H1 (cell line): ENCODE data around the gene CHD2. TPM values are rescaled to one million over a fixed set of nuclear protein-coding genes. Genes with fewer than 3 reads are reported as not detected.
A peak's percentile ranks its signal among the peaks of the same experiment; 100 is the strongest.

Experiments used
- CTCF ChIA-PET: fragments of 300-600 bp; sonication (Branson Sonifier 250); formaldehyde crosslinking; loops from one replicate; lab custom pipeline; 2021; ENCODE audit not compliant: partially characterized antibody; lab: Charles Lee
- POLR2A ChIA-PET: fragments of 300-600 bp; sonication (Branson Sonifier 250); formaldehyde crosslinking; loops from one replicate; lab custom pipeline; 2021; ENCODE audit warnings: inconsistent platforms; ENCODE audit not compliant: partially characterized antibody; lab: Charles Lee
- DNase-seq, 2 experiments: peaks; one replicate each; pipeline versions ENCODE4 v3.0.0 to v3.0.0-alpha.2; 2010 to 2022; ENCODE audit warnings: low spot score in 2 of 2, low read depth in 1 of 2, mixed read lengths in 1 of 2
- FAIRE-seq: peaks from 2 replicates; lab custom pipeline; 2011; peaks lifted over from hg19 to GRCh38; lab: Jason Lieb, UNC
- H2AFZ ChIP-seq: 2 replicates; pipeline ENCODE4 v1.8.1; 2012; ENCODE audit warnings: low read length, inconsistent platforms
- H2AK5ac ChIP-seq: 2 replicates; pipeline ENCODE4 v1.6.1; 2013; ENCODE audit warnings: low read depth, low read length
- H2BK120ac ChIP-seq: replicated peaks from 2 replicates; pipeline ENCODE3; 2013; ENCODE audit warnings: low read depth, low read length, inconsistent platforms
- H2BK12ac ChIP-seq: 2 replicates; pipeline ENCODE4 v1.6.1; 2013; ENCODE audit warnings: low read depth, low read length
- H2BK15ac ChIP-seq: 2 replicates; pipeline ENCODE4 v1.6.1; 2013; ENCODE audit warnings: low read length
- H2BK20ac ChIP-seq: 2 replicates; pipeline ENCODE4 v1.6.1; 2013; ENCODE audit warnings: low read length
- H2BK5ac ChIP-seq: 2 replicates; pipeline ENCODE4 v1.6.1; 2013; ENCODE audit warnings: low read depth, low read length
- H3K14ac ChIP-seq: 2 replicates; pipeline ENCODE4 v1.6.1; 2013; ENCODE audit warnings: inconsistent platforms; ENCODE audit not compliant: insufficient read length
- H3K18ac ChIP-seq: 2 replicates; pipeline ENCODE4 v1.6.1; 2013; ENCODE audit warnings: low read length; ENCODE audit errors: extremely low read depth
- H3K23ac ChIP-seq: 2 replicates; pipeline ENCODE4 v1.6.1; 2013; ENCODE audit warnings: inconsistent platforms; ENCODE audit not compliant: insufficient read length
- H3K23me2 ChIP-seq: 2 replicates; pipeline ENCODE4 v1.6.1; 2013; ENCODE audit warnings: low read depth, low read length
- H3K27ac ChIP-seq: 2 replicates; pipeline ENCODE4 v1.6.1; 2011; ENCODE audit warnings: low read depth, low read length, inconsistent platforms
- H3K27me3 ChIP-seq, 4 experiments: replicated peaks in 1 of 4; 1 replicate in 1 of 4; 2 replicates in 3 of 4; pipeline versions ENCODE4 v1.6.1 to v1.8.1; 2011 to 2013; ENCODE audit warnings: low read length in 3 of 4, mild to moderate bottlenecking in 3 of 4, inconsistent platforms in 2 of 4, mixed read lengths in 2 of 4, moderate library complexity in 1 of 4; ENCODE audit not compliant: control insufficient read depth in 3 of 4, insufficient read depth in 3 of 4; ENCODE audit errors: extremely low read depth in 1 of 4
- H3K36me3 ChIP-seq, 4 experiments: 2 replicates each; pipeline versions ENCODE4 v1.6.1 to v1.8.1; 2011 to 2013; ENCODE audit warnings: mild to moderate bottlenecking in 4 of 4, low read length in 3 of 4, moderate library complexity in 2 of 4, control low read depth in 1 of 4, inconsistent platforms in 1 of 4; ENCODE audit not compliant: insufficient read depth in 4 of 4, control insufficient read depth in 2 of 4
- H3K4ac ChIP-seq: replicated peaks from 2 replicates; pipeline ENCODE3; 2013; ENCODE audit warnings: low read length, low read depth, mixed read lengths, inconsistent platforms; ENCODE audit not compliant: insufficient read length
- H3K4me1 ChIP-seq, 4 experiments: replicated peaks in 1 of 4; 1 replicate in 1 of 4; 2 replicates in 3 of 4; pipeline versions ENCODE4 v1.6.1 to v1.8.1; 2011 to 2013; ENCODE audit warnings: low read length in 3 of 4, inconsistent platforms in 2 of 4, mixed read lengths in 1 of 4; ENCODE audit not compliant: insufficient read depth in 4 of 4, control insufficient read depth in 3 of 4
- H3K4me2 ChIP-seq, 2 experiments: 2 replicates each; pipeline versions ENCODE4 v1.6.1 to v1.8.1; 2011 to 2013; ENCODE audit warnings: low read depth in 2 of 2, low read length in 2 of 2, control low read depth in 1 of 2, inconsistent platforms in 1 of 2, mild to moderate bottlenecking in 1 of 2; ENCODE audit not compliant: insufficient read depth in 1 of 2
- H3K4me3 ChIP-seq, 4 experiments: fragments of 200-600, 300-600 bp in 1 of 4; sonication (generic), shearing (Covaris generic), sonication (Bioruptor Twin) in 1 of 4; 2 replicates each; pipeline versions ENCODE4 v1.5.1 to v1.8.1; 2011 to 2016; ENCODE audit warnings: low read length in 4 of 4, low read depth in 3 of 4, control low read depth in 2 of 4, inconsistent platforms in 2 of 4, mild to moderate bottlenecking in 2 of 4, mixed read lengths in 1 of 4, moderate library complexity in 1 of 4; ENCODE audit not compliant: insufficient read depth in 2 of 4; ENCODE audit errors: extremely low read depth in 1 of 4
- H3K56ac ChIP-seq: replicated peaks from 2 replicates; pipeline ENCODE3; 2013; ENCODE audit warnings: low read depth, mild to moderate bottlenecking, mixed read lengths, low read length, inconsistent platforms; ENCODE audit not compliant: insufficient read length
- H3K79me1 ChIP-seq: 2 replicates; pipeline ENCODE4 v1.6.1; 2013; ENCODE audit warnings: low read depth, low read length, control low read depth
- H3K79me2 ChIP-seq, 2 experiments: 2 replicates each; pipeline versions ENCODE4 v1.6.1 to v1.8.1; 2012 to 2013; ENCODE audit warnings: low read length in 2 of 2, mild to moderate bottlenecking in 2 of 2, inconsistent platforms in 1 of 2; ENCODE audit not compliant: insufficient read depth in 2 of 2, control insufficient read depth in 1 of 2
- H3K9ac ChIP-seq, 4 experiments: replicated peaks in 1 of 4; 1 replicate in 1 of 4; 2 replicates in 3 of 4; pipeline versions ENCODE4 v1.6.1 to v1.8.1; 2011 to 2013; ENCODE audit warnings: low read depth in 3 of 4, low read length in 3 of 4, control low read depth in 2 of 4, mild to moderate bottlenecking in 2 of 4, moderate library complexity in 2 of 4, inconsistent platforms in 1 of 4; ENCODE audit errors: extremely low read depth in 1 of 4
- H3K9me3 ChIP-seq, 2 experiments: 2 replicates each; pipeline versions ENCODE4 v1.6.1 to v1.8.1; 2012 to 2013; ENCODE audit warnings: mild to moderate bottlenecking in 2 of 2, moderate library complexity in 2 of 2, control low read depth in 1 of 2, inconsistent platforms in 1 of 2, low read depth in 1 of 2, low read length in 1 of 2, mixed read lengths in 1 of 2; ENCODE audit not compliant: insufficient read depth in 2 of 2
- H4K20me1 ChIP-seq, 2 experiments: replicated peaks in 1 of 2; 2 replicates each; pipeline versions ENCODE3 to v1.8.1; 2011 to 2013; ENCODE audit warnings: inconsistent platforms in 2 of 2, low read length in 2 of 2, mild to moderate bottlenecking in 1 of 2; ENCODE audit not compliant: insufficient read depth in 2 of 2, control insufficient read depth in 1 of 2
- H4K5ac ChIP-seq: 2 replicates; pipeline ENCODE4 v1.6.1; 2013; ENCODE audit warnings: low read length, low read depth, mixed read lengths, inconsistent platforms; ENCODE audit not compliant: insufficient read length
- H4K8ac ChIP-seq: 2 replicates; pipeline ENCODE4 v1.8.0; 2013; ENCODE audit warnings: mild to moderate bottlenecking, moderate library complexity, low read length, inconsistent platforms; ENCODE audit not compliant: insufficient read depth; ENCODE audit errors: extremely low read depth
- H4K91ac ChIP-seq: replicated peaks from 2 replicates; pipeline ENCODE3; 2013; ENCODE audit warnings: low read length, mixed read lengths, inconsistent platforms; ENCODE audit not compliant: insufficient read length
- POLR2A ChIP-seq, 2 experiments: IDR thresholded peaks; 1 replicate in 1 of 2; 2 replicates in 1 of 2; pipeline ENCODE4 v1.6.1; 2011; ENCODE audit warnings: low read depth in 2 of 2, low read length in 2 of 2, mild to moderate bottlenecking in 2 of 2; ENCODE audit errors: control extremely low read depth in 1 of 2
- SIN3A ChIP-seq, 2 experiments: IDR thresholded peaks in 1 of 2; conservative IDR thresholded peaks in 1 of 2; 2 replicates each; pipeline ENCODE4 v1.6.1; 2011 to 2012; ENCODE audit warnings: low read length in 2 of 2, improper control_type of control experiment in 1 of 2, low read depth in 1 of 2, mild to moderate bottlenecking in 1 of 2
- WGBS, 2 experiments: shearing (Covaris generic) in 1 of 2; methylation state at CpG; one replicate each; pipeline versions ENCODE4 v1.1.6 to v1.1.7; 2013 to 2015; ENCODE audit warnings: low lambda C conversion rate in 2 of 2, mixed read lengths in 2 of 2, inconsistent platforms in 1 of 2, low coverage in 1 of 2, missing lambda C conversion rate in 1 of 2; ENCODE audit not compliant: insufficient replicate concordance in 2 of 2, insufficient coverage in 1 of 2, insufficient read length in 1 of 2; ENCODE audit errors: extremely low coverage in 1 of 2, missing lambda C conversion rate in 1 of 2; 5-methylcytosine and 5-hydroxymethylcytosine counted together
- polyA plus RNA-seq, 7 experiments: library from polyadenylated mRNA; depleted of rRNA in 3 of 7; stranded (reverse) in 5 of 7; unstranded in 2 of 7; fragments of >200 nt in 5 of 7; fragments of 200-250 nt in 2 of 7; gene quantifications; 1 replicate in 5 of 7; 2 replicates in 1 of 7; 4 replicates in 1 of 7; pipeline versions ENCODE4 v1.2.1 to v1.2.3, GENCODE V29; 2011 to 2013; ENCODE audit warnings: missing spikeins in 2 of 7, mixed read lengths in 2 of 7
- total RNA-seq: library from RNA; stranded (reverse); fragmentation: NEBNext Ultra II Directional; extraction: Animal tissue kit (Norgen Biotek cat#: 25700); gene quantifications from 2 replicates; pipeline ENCODE4 v1.2.1, GENCODE V29; 2021

Gene CHD2
- total and polyA plus RNA-seq, 2 of the 8 experiments (the other 6 are each of a cell fraction or from before 2014, with no cell fraction given) = 28.8 to 70.0 TPM

DNA sequence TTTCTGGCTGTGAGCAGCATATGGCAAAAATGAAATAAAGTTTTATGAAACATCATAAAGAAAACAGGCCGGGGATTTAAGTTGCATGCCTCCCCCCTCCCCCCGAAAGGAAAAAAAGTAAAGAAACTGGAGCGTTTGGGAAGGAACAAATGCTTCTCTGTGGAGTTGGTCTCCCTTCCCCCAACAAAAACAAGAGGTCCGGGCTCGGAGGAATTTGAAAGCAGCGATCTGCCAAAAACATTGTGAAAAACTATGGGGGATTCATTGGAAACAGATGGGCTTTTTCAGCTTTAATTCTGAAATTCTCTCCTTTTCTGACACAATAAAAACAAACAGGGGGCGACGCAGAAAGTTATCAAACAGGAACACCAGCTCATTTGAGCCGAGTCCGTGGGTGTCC, 171.9 kb downstream of the CHD2 start:
- WGBS, 2 experiments = 0% methylated on average over 10 of the region's 10 CpGs; no CpG with 5 or more reads in 1 of the 2 experiments
- Histone ChIP-seq H2BK5ac (peak overlapping the region; percentile 78; the same call in 1 of the 2 replicates), H3K27me3 (peaks cover 0 to 8% (median 7%) of the 10 kb centered on the region in 4 experiments; a peak in 5 of 7 replicates), H3K18ac (peak overlapping the region; percentile 98; the same call in 1 of the 2 replicates), H2BK120ac (no peak overlapping the region), H3K9me3 (no peaks in the 10 kb centered on the region), H3K56ac (no peak overlapping the region), H3K36me3 (peaks cover 0 to 22% (median 0%) of the 10 kb centered on the region in 4 experiments; a peak in 2 of 8 replicates), H3K79me2 (peaks cover 16 to 71% of the 10 kb centered on the region in 2 experiments), H3K4me3 (peak overlapping the region; percentile 66 to 94 (median 88)), H4K5ac (peak overlapping the region; percentile 19), H3K79me1 (peaks cover 16% of the 10 kb centered on the region), H2BK20ac (no peak overlapping the region), H2BK15ac (no peak overlapping the region), H2AK5ac (no peak overlapping the region), H3K9ac (peak overlapping the region in 3 of 4 experiments; percentile 49 to 78 (median 72); a peak in 5 of 7 replicates), H2BK12ac (0 out of 2 replicates have a peak overlapping the region, but pooled peaks have one; percentile 50), H3K14ac (no peak overlapping the region), H4K20me1 (peaks cover 31 to 33% of the 10 kb centered on the region in 2 experiments), H4K91ac (no peak overlapping the region), H3K4ac (no peak overlapping the region), H3K27ac (peak overlapping the region; percentile 74; the same call in 1 of the 2 replicates), H2AFZ (no peak overlapping the region), H3K23ac (no peak overlapping the region), H3K4me2 (peak overlapping the region; percentile 78 to 79), H4K8ac (no peak overlapping the region), H3K4me1 (peaks cover 10 to 40% (median 26%) of the 10 kb centered on the region in 4 experiments), H3K23me2 (peaks cover 9% of the 10 kb centered on the region; the same call in 1 of the 2 replicates)
- DNase-seq (no peak), FAIRE-seq (no peak)
- ChIA-PET CTCF (interaction anchor here (1.1 to 7.4 kb wide), 10 partner anchors 14 to 1048 kb away, joined by 3 to 56 read pairs (median 4); partner anchors contain the start of gene RGMA), POLR2A (interaction anchor here (0.8 to 7.8 kb wide), 9 partner anchors 10 to 405 kb away, joined by 3 to 62 read pairs (median 3); no protein-coding TSS in a partner anchor)
- TF ChIP-seq POLR2A (IDR thresholded peaks at IDR 0.05; ENCODE audit: control extremely low read depth in 1 of 2, low read depth in 2 of 2, low read length in 2 of 2) (no peak), SIN3A (conservative IDR thresholded peaks at IDR 0.05 in 1 of 2, IDR thresholded peaks at IDR 0.05 in 1 of 2; ENCODE audit: low read depth in 1 of 2, low read length in 2 of 2) (peak in 1 of 2 experiments; percentile 67; a peak in 1 of 4 replicates)
